ENCODE data around the gene WFIKKN1. TPM values are rescaled to one million over a fixed set of nuclear protein-coding genes. Genes with fewer than 3 reads are reported as not detected.
"Not testable (repeated sequence)": the region's sequence is repeated elsewhere in the genome, so short reads cannot be mapped to it uniquely, and the experiment has no call there.

WFIKKN1 gene
- total RNA-seq, 2 donors from 2014 or later, result 0.45 to 0.53 TPM

- peak overlapping the region; percentile 92 for H3K4me3 Mint-ChIP-seq
- peaks cover 16% of the 10 kb centered on the region for H3K36me3 Mint-ChIP-seq (ENCODE audit: low read depth)
- peaks cover 24% of the 10 kb centered on the region for H3K4me1 Mint-ChIP-seq
- H3K27me3 Mint-ChIP-seq, result no peaks in the 10 kb centered on the region
- ATAC-seq (replicated peaks), result no peak
- H3K9me3 Mint-ChIP-seq, result no peaks in the 10 kb centered on the region
- peak overlapping the region; percentile 83 for H3K27ac Mint-ChIP-seq
Observed at GRCh38 chr16:591231-591630, 39.6 kb upstream of the WFIKKN1 start.

GRCh38 chr16:591892-592517 lies 38.8 kb upstream of the WFIKKN1 start:
- Mint-ChIP-seq H3K36me3 (ENCODE audit: low read depth) (peaks cover 19% of the 10 kb centered on the region), H3K9me3 (no peaks in the 10 kb centered on the region), H3K4me1 (peaks cover 28% of the 10 kb centered on the region), H3K4me3 (peak overlapping the region; percentile 92), H3K27ac (no peak overlapping the region), H3K27me3 (no peaks in the 10 kb centered on the region)
- ATAC-seq (replicated peaks), result no peak

DNA sequence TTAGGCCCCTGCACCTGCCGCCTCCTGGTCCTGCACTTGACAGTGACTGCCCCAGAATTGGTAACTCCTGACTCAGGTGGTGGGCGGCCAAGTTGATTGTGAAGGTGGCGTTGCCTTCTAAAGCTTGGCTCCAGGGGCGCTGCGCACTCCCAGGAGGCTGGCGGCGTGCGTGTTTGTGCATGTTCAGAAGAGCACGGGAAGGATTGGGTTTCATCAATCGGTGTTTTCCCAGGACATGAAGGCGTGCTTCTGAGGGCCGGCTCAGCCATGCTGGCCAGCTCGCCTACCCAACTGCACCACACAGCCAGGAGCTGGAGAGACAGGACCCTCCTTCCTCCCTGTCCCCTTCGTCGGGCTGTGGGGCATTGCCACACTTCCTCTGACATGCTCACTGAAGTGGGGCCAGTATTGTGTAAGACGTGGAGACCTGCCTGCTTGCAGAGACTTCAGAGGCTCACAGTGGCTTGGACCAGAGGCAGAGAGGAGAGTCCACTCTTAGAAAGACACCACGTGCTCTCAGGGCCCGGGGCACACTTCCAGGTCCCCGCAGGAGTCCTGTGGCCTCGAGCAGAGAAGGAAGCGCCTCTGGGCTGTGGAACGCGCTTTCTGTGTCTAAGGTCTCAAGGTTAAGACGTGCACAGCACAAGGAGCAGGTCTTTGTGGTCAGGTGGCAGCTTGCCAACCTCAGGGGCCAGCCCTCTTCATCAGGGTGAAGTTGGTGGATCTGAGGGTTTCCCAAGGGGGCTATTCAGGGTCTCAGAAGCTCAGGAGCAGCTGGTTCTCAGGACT lies 38.1 kb upstream of the WFIKKN1 start:
- peaks cover 15% of the 10 kb centered on the region for H3K36me3 Mint-ChIP-seq (ENCODE audit: low read depth)
- ATAC-seq (replicated peaks), result no peak
- no peaks in the 10 kb centered on the region for H3K9me3 Mint-ChIP-seq
- H3K27me3 Mint-ChIP-seq, result no peaks in the 10 kb centered on the region
- H3K4me3 Mint-ChIP-seq, result no peak overlapping the region
- H3K4me1 Mint-ChIP-seq, result peaks cover 28% of the 10 kb centered on the region
- no peak overlapping the region for H3K27ac Mint-ChIP-seq

DNA sequence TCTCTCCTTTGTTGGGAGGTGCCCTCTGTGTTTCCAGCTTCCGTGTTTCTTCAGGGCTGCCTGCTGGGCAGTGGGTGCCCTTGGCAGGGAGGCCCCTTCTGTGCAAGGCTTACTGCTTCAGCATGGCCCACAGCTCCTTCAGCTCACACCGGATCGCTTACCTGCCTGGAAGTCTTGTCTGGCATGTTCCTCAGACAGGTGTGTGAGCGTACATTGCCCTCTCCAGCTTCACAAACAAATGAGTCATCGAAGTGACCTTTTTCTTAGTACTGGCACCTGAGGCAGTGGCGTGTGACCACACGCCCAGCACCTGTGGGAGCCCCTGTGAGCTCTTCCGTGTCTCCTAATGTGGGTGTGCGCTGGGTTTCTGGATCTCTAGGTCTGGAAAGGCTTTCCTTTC lies 37.4 kb upstream of the WFIKKN1 start:
- peak overlapping the region; percentile 47 for H3K27ac Mint-ChIP-seq
- no peaks in the 10 kb centered on the region for H3K27me3 Mint-ChIP-seq
- H3K4me1 Mint-ChIP-seq, result peaks cover 28% of the 10 kb centered on the region
- no peak overlapping the region for H3K4me3 Mint-ChIP-seq
- ATAC-seq (replicated peaks), result no peak
- peaks cover 8% of the 10 kb centered on the region for H3K36me3 Mint-ChIP-seq (ENCODE audit: low read depth)
- no peaks in the 10 kb centered on the region for H3K9me3 Mint-ChIP-seq

DNA sequence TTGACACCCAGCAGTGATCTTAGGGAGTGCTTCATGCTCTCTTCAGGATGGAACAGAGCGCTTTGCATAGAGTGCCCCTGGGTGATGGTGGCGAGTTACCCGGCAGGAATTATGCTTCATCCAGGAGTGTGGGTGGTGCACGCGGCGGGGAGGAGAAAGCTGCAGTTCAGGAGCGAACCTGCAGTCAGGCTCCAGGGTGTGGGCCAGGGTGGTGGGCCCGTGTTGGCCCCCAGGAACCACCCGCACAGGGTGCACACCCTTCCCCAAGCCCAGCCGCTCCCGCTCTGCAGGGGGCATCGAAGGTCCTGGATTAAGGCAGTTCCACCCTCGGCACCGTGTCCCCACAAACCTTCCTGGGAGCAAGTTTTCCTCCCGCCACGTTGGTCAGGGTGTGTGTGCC lies 37.0 kb upstream of the WFIKKN1 start:
- H3K9me3 Mint-ChIP-seq, result no peaks in the 10 kb centered on the region
- no peak overlapping the region for H3K4me3 Mint-ChIP-seq
- H3K27ac Mint-ChIP-seq, result peak overlapping the region; percentile 47
- peaks cover 4% of the 10 kb centered on the region for H3K36me3 Mint-ChIP-seq (ENCODE audit: low read depth)
- peaks cover 28% of the 10 kb centered on the region for H3K4me1 Mint-ChIP-seq
- H3K27me3 Mint-ChIP-seq, result no peaks in the 10 kb centered on the region
- no peak for ATAC-seq (replicated peaks)

GRCh38 chr16:595094-595528 lies 35.7 kb upstream of the WFIKKN1 start:
- no peaks in the 10 kb centered on the region for H3K9me3 Mint-ChIP-seq
- H3K36me3 Mint-ChIP-seq (ENCODE audit: low read depth), result peaks cover 4% of the 10 kb centered on the region
- no peak for ATAC-seq (replicated peaks)
- H3K4me1 Mint-ChIP-seq, result peaks cover 28% of the 10 kb centered on the region
- H3K27me3 Mint-ChIP-seq, result no peaks in the 10 kb centered on the region
- H3K27ac Mint-ChIP-seq, result no peak overlapping the region
- no peak overlapping the region for H3K4me3 Mint-ChIP-seq

GRCh38 chr16:595942-596735 lies 34.6 kb upstream of the WFIKKN1 start:
- Mint-ChIP-seq H3K36me3 (ENCODE audit: low read depth) (peaks cover 4% of the 10 kb centered on the region), H3K4me3 (no peak overlapping the region), H3K27me3 (no peaks in the 10 kb centered on the region), H3K27ac (no peak overlapping the region), H3K9me3 (no peaks in the 10 kb centered on the region), H3K4me1 (peaks cover 21% of the 10 kb centered on the region)
- ATAC-seq (replicated peaks), result no peak

- H3K27ac Mint-ChIP-seq, result no peak overlapping the region
- ATAC-seq (replicated peaks), result no peak
Observed at GRCh38 chr16:596736-597060, 34.1 kb upstream of the WFIKKN1 start.

DNA sequence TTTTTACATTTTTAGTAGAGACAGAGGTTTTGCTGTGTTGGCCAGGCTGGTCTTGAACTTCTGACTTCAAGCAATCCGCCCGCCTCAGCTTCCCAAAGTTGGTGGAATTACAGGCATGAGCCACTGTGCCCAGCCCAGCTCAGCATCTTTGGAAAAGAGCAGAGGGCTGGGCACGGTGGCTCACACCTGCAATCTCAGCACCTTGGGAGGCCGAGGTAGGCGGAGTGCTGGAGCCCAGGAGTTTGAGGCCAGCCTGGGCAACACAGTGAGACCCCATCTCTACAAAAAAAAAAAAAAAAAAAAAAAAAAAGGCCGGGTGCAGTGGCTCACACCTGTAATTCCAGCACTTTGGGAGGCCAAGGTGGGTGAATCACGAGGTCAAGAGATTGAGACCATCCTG lies 33.1 kb upstream of the WFIKKN1 start:
- not testable (repeated sequence) for H3K4me3 Mint-ChIP-seq; H3K9me3 Mint-ChIP-seq; ATAC-seq (replicated peaks); H3K27me3 Mint-ChIP-seq; H3K27ac Mint-ChIP-seq; H3K36me3 Mint-ChIP-seq (ENCODE audit: low read depth)
- H3K4me1 Mint-ChIP-seq, result peaks cover 15% of the 10 kb centered on the region

More at GRCh38 chr16:596736-597060, 34.1 kb upstream of the WFIKKN1 start:
- Mint-ChIP-seq H3K4me1 (peaks cover 20% of the 10 kb centered on the region), H3K27me3 (no peaks in the 10 kb centered on the region), H3K9me3 (no peaks in the 10 kb centered on the region), H3K36me3 (ENCODE audit: low read depth) (peaks cover 4% of the 10 kb centered on the region), H3K4me3 (no peak overlapping the region)

- Mint-ChIP-seq H3K27ac (no peak overlapping the region), H3K4me3 (no peak overlapping the region), H3K9me3 (no peaks in the 10 kb centered on the region), H3K36me3 (ENCODE audit: low read depth) (peaks cover 4% of the 10 kb centered on the region), H3K4me1 (peaks cover 14% of the 10 kb centered on the region), H3K27me3 (no peaks in the 10 kb centered on the region)
- no peak for ATAC-seq (replicated peaks)
Observed at GRCh38 chr16:598823-599739, 31.7 kb upstream of the WFIKKN1 start.

DNA sequence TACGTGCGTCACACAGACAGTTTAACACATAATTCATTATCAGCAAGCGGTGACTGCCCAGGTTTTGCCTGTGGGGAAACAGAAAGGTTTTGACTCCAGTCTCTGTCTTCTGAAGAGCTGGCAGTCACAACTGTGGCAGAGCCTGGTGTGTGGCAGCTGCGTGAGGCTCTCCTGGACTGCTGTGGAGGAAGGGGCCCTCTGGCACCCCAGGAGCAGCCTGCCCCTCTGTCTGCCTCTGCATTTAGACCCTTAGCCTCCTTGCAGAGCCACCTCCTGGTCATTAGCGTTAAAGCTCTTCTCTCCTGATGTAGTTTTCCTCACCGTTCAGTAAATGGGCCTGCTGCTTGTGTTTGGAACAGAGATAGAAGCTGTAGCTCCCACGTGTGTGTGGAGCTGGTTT lies 30.0 kb upstream of the WFIKKN1 start:
- Mint-ChIP-seq H3K4me1 (peaks cover 14% of the 10 kb centered on the region), H3K9me3 (no peaks in the 10 kb centered on the region)

GRCh38 chr16:603933-604332 lies 26.9 kb upstream of the WFIKKN1 start:
- H3K36me3 Mint-ChIP-seq (ENCODE audit: low read depth), result no peaks in the 10 kb centered on the region
- no peaks in the 10 kb centered on the region for H3K9me3 Mint-ChIP-seq
- H3K27me3 Mint-ChIP-seq, result no peaks in the 10 kb centered on the region
- H3K4me1 Mint-ChIP-seq, result peaks cover 10% of the 10 kb centered on the region
- H3K27ac Mint-ChIP-seq, result no peak overlapping the region
- no peak for ATAC-seq (replicated peaks)
- H3K4me3 Mint-ChIP-seq, result no peak overlapping the region

More for the DNA sequence above, 30.0 kb upstream of the WFIKKN1 start:
- Mint-ChIP-seq H3K4me3 (no peak overlapping the region), H3K36me3 (ENCODE audit: low read depth) (peaks cover 4% of the 10 kb centered on the region), H3K27me3 (no peaks in the 10 kb centered on the region), H3K27ac (no peak overlapping the region)
- no peak for ATAC-seq (replicated peaks)

GRCh38 chr16:606656-607307 lies 24.0 kb upstream of the WFIKKN1 start:
- Mint-ChIP-seq H3K9me3 (no peaks in the 10 kb centered on the region), H3K27me3 (no peaks in the 10 kb centered on the region), H3K4me3 (no peak overlapping the region), H3K4me1 (peaks cover 16% of the 10 kb centered on the region), H3K36me3 (ENCODE audit: low read depth) (no peaks in the 10 kb centered on the region), H3K27ac (no peak overlapping the region)
- no peak for ATAC-seq (replicated peaks)
